Thoracic aorta (tissue), 2 donors: ENCODE results near the gene RASL12. TPM values are rescaled to one million over a fixed set of nuclear protein-coding genes. Genes with fewer than 3 reads are reported as not detected.

Experiments used
- ATAC-seq: fragments of 150-250 bp; one replicate; pipeline ENCODE4 v1.8.0; 2017; ENCODE audit warnings: low read depth; ENCODE audit not compliant: insufficient number of reproducible peaks, low FRiP score
- DNase-seq: peaks from one replicate; pipeline ENCODE4 v3.0.0-alpha.2; 2020; ENCODE audit warnings: low spot score
- H3K27ac ChIP-seq, 2 donors: fragments of 200-600 bp; sonication (generic); 1 replicate in 1 of 2; 2 replicates in 1 of 2; pipeline ENCODE4 v1.5.1; 2016; ENCODE audit warnings: mild to moderate bottlenecking in 2 of 2, moderate library complexity in 2 of 2
- H3K27me3 ChIP-seq: fragments of 200-600 bp; sonication (generic); replicated peaks from 2 replicates; pipeline ENCODE4 v1.6.0; 2016; ENCODE audit warnings: mild to moderate bottlenecking; ENCODE audit not compliant: insufficient read depth
- H3K36me3 ChIP-seq: fragments of 200-600 bp; sonication (generic); one replicate; pipeline ENCODE4 v1.5.1; 2016
- H3K4me1 ChIP-seq, 2 donors: fragments of 200-600 bp; sonication (generic); 1 replicate in 1 of 2; 2 replicates in 1 of 2; pipeline versions ENCODE4 v1.5.1 to v1.6.0; 2016; ENCODE audit warnings: low read depth in 2 of 2, mild to moderate bottlenecking in 1 of 2; ENCODE audit not compliant: control insufficient read depth in 1 of 2
- H3K4me3 ChIP-seq: fragments of 200-600 bp; sonication (generic); 2 replicates; pipeline ENCODE4 v1.5.1; 2016; ENCODE audit warnings: mild to moderate bottlenecking
- H3K9me3 ChIP-seq: fragments of 200-600 bp; sonication (generic); 2 replicates; pipeline ENCODE4 v1.5.1; 2016
- CTCF ChIP-seq: fragments of 200-600 bp; sonication (generic); IDR thresholded peaks from one replicate; pipeline ENCODE4 v1.5.1; 2019; ENCODE audit warnings: antibody characterized with exemption
- total RNA-seq, 2 donors: library from RNA; depleted of rRNA; stranded (reverse); fragments of >200 nt; gene quantifications; one replicate each; pipeline versions ENCODE4 v1.1.0 to v1.2.3, GENCODE V29; 2016

The RASL12 gene
- total RNA-seq, 2 donors from 2014 or later, result 211 to 324 TPM

GRCh38 chr15:65055201-65055870 lies 12.5 kb downstream of the RASL12 start:
- Histone ChIP-seq H3K4me3 (no peak overlapping the region), H3K27ac (peak overlapping the region; percentile 97 to 99), H3K4me1 (peaks cover 41 to 83% of the 10 kb centered on the region in 2 donors), H3K9me3 (no peaks in the 10 kb centered on the region), H3K27me3 (no peaks in the 10 kb centered on the region), H3K36me3 (peaks cover 64% of the 10 kb centered on the region)
- no peak for TF ChIP-seq CTCF
- DNase-seq, result no peak
- ATAC-seq, result no peak

DNA sequence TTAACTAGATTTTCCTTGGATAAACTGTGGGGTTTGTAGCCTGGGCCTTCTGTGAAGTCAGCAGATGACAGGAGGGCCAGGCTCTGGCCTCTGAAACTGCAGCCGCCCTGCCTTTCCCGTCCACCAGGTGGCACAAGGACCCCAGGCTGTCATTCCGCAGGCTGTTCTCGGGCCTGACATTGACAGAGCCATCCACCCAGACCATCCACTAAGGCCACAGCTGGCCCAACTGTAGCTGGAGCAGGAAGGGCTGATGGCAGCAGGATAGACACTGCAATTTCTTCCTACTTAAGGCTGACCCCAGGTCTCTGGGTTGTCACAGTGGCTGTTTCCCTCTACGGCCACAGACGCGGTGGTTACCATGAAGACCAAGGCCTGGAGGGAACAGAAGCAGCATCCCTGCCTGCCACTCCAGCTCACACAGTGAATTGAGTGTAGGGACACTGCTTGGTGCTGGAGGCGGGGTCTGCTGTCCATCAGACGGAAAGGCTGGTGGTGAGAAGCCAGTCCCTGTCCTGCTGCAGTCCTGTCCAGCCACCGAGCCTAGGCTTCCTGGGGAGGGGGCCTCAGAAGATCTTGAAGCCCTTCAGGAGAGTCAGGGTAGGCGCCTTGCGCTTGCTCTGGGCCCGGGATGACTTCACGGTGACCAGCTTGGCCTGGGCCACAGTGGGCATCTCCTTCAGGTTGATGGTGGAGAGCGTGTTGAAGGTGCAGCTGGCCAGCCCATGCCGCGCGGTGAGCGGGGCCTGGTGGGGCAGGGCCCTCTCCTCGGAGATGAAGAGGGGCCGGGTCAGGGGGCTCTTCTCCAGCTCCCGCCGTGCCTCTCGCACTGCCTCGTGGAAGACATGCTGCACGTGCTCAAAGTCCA lies 13.2 kb downstream of the RASL12 start:
- no peak for DNase-seq
- peaks cover 63% of the 10 kb centered on the region for H3K36me3 ChIP-seq

GRCh38 chr15:65052956-65053355 lies 14.8 kb downstream of the RASL12 start:
- no peak for TF ChIP-seq CTCF
- peak overlapping the region in 1 of 2 donors; percentile 7 for H3K27ac ChIP-seq
- DNase-seq (no peak), ATAC-seq (no peak)
- no peaks in the 10 kb centered on the region for H3K9me3 ChIP-seq
- H3K4me3 ChIP-seq, result no peak overlapping the region
- H3K27me3 ChIP-seq, result no peaks in the 10 kb centered on the region
- peaks cover 47% of the 10 kb centered on the region for H3K36me3 ChIP-seq
- peaks cover 27 to 80% of the 10 kb centered on the region in 2 donors for H3K4me1 ChIP-seq

More for the DNA sequence above, 13.2 kb downstream of the RASL12 start:
- no peaks in the 10 kb centered on the region for H3K27me3 ChIP-seq
- peaks cover 41 to 82% of the 10 kb centered on the region in 2 donors for H3K4me1 ChIP-seq
- peak; percentile 86 for TF ChIP-seq CTCF
- peak overlapping the region; percentile 97 to 99 for H3K27ac ChIP-seq
- no peaks in the 10 kb centered on the region for H3K9me3 ChIP-seq
- no peak for ATAC-seq
- H3K4me3 ChIP-seq, result no peak overlapping the region

- peaks cover 19 to 64% of the 10 kb centered on the region in 2 donors for H3K4me1 ChIP-seq
- H3K4me3 ChIP-seq, result no peak overlapping the region
- no peaks in the 10 kb centered on the region for H3K9me3 ChIP-seq
- no peak for DNase-seq
- no peak for ATAC-seq
- TF ChIP-seq CTCF, result no peak
- peak overlapping the region; percentile 23 to 40 for H3K27ac ChIP-seq
- H3K36me3 ChIP-seq, result peaks cover 32% of the 10 kb centered on the region
- no peaks in the 10 kb centered on the region for H3K27me3 ChIP-seq
Observed at GRCh38 chr15:65051266-65051665, 16.5 kb downstream of the RASL12 start.

GRCh38 chr15:65050270-65050669 lies 17.5 kb downstream of the RASL12 start:
- no peak for DNase-seq
- Histone ChIP-seq H3K27me3 (no peaks in the 10 kb centered on the region), H3K4me3 (no peak overlapping the region), H3K9me3 (no peaks in the 10 kb centered on the region), H3K27ac (no peak overlapping the region), H3K36me3 (peaks cover 28% of the 10 kb centered on the region), H3K4me1 (peaks cover 9 to 54% of the 10 kb centered on the region in 2 donors)
- TF ChIP-seq CTCF, result no peak
- ATAC-seq, result no peak
